Fibroblast of skin of scalp (primary cell): Measurements from ENCODE around the gene STRADA. TPM values are rescaled to one million over a fixed set of nuclear protein-coding genes. Genes with fewer than 3 reads are reported as not detected.

Source experiments
- DNase-seq: peaks from one replicate; pipeline ENCODE4 v3.0.0-alpha.2; 2013
- polyA plus RNA-seq, 2 experiments: library from polyadenylated mRNA; unstranded; fragments of 120-200 nt; gene quantifications; one replicate each; pipeline ENCODE4 v1.2.1, GENCODE V29; 2013; ENCODE audit not compliant: insufficient read length in 2 of 2

STRADA gene
- polyA plus RNA-seq (2013, experiment 1 of 2; ENCODE audit: insufficient read length) = 26.6 TPM
- polyA plus RNA-seq (2013, experiment 2 of 2; ENCODE audit: insufficient read length) = 25.4 TPM

GRCh38 chr17:63741408-63742173, at the start of gene STRADA:
TSS of gene STRADA (minus strand) at chr17:63741799. CDS start at chr17:63728369, 13,430 bp downstream.
- peak; percentile 96 for DNase-seq

- no peak for DNase-seq
Measured at GRCh38 chr17:63790057-63790456, 48.5 kb upstream of the STRADA start.

- DNase-seq = no peak
Measured at GRCh38 chr17:63786971-63787711, 45.5 kb upstream of the STRADA start.

- DNase-seq = no peak
Measured at GRCh38 chr17:63786117-63786516, 44.5 kb upstream of the STRADA start.

- peak; percentile 21 for DNase-seq
Measured at GRCh38 chr17:63785556-63785955, 44.0 kb upstream of the STRADA start.

GRCh38 chr17:63783522-63783921, 41.9 kb upstream of the STRADA start:
- no peak for DNase-seq

- DNase-seq = no peak
Measured at GRCh38 chr17:63780928-63781327, 39.3 kb upstream of the STRADA start.

GRCh38 chr17:63780507-63780906, 38.9 kb upstream of the STRADA start:
- no peak for DNase-seq

- no peak for DNase-seq
Measured at GRCh38 chr17:63775420-63775819, 33.8 kb upstream of the STRADA start.

GRCh38 chr17:63774969-63775265, 33.3 kb upstream of the STRADA start:
- DNase-seq = peak; percentile 4

GRCh38 chr17:63774141-63774968, 32.8 kb upstream of the STRADA start, which contains the start of gene DDX42:
TSS of gene DDX42 (plus strand) at chr17:63774170. CDS start at chr17:63787050, 12,880 bp downstream.
- peak; percentile 62 for DNase-seq

- DNase-seq = peak; percentile 100
Measured at GRCh38 chr17:63773272-63774140, 31.9 kb upstream of the STRADA start, which contains the start of gene CCDC47. TSS of gene CCDC47 (minus strand) at chr17:63773597. CDS start at chr17:63766175, 7,422 bp downstream.

- peak; percentile 5 for DNase-seq
Measured at GRCh38 chr17:63772801-63773271, 31.2 kb upstream of the STRADA start.

GRCh38 chr17:63768433-63768832, 26.8 kb upstream of the STRADA start:
- no peak for DNase-seq

GRCh38 chr17:63766754-63767153, 25.2 kb upstream of the STRADA start:
- DNase-seq = no peak

- DNase-seq = no peak
Measured at GRCh38 chr17:63764716-63765115, 23.1 kb upstream of the STRADA start.

GRCh38 chr17:63762161-63763078, 20.8 kb upstream of the STRADA start:
- DNase-seq = no peak

- DNase-seq = no peak
Measured at GRCh38 chr17:63760771-63761539, 19.4 kb upstream of the STRADA start.

GRCh38 chr17:63758428-63758827, 16.8 kb upstream of the STRADA start:
- no peak for DNase-seq

- no peak for DNase-seq
Measured at GRCh38 chr17:63754046-63754445, 12.4 kb upstream of the STRADA start.
